HepG2 (cell line): ENCODE data around the gene ABCC9.

Experiments
- BHLHE40 ChIP-seq: IDR thresholded peaks from 2 replicates; pipeline ENCODE4 v1.6.1; 2011; ENCODE audit warnings: low read length, improper control_type of control experiment
- CREM ChIP-seq, 2 experiments: sonication (generic) in 1 of 2; formaldehyde crosslinking in 1 of 2; IDR thresholded peaks; 2 replicates each; pipeline versions ENCODE4 v1.4.0 to v1.6.1; 2016 to 2020; ENCODE audit warnings: antibody characterized with exemption in 1 of 2, mild to moderate bottlenecking in 1 of 2, missing genetic modification reagents in 1 of 2
- CTCF ChIP-seq: sonication (generic); formaldehyde crosslinking; IDR thresholded peaks from 2 replicates; pipeline ENCODE4 v1.5.0; 2020; ENCODE audit warnings: mild to moderate bottlenecking, missing genetic modification reagents, moderate library complexity
- HDAC2 ChIP-seq: sonication (generic); formaldehyde crosslinking; IDR thresholded peaks from 2 replicates; pipeline ENCODE4 v1.4.0; 2020; ENCODE audit warnings: missing genetic modification reagents
- PAWR ChIP-seq: sonication (generic); formaldehyde crosslinking; IDR thresholded peaks from 2 replicates; pipeline ENCODE4 v1.4.0; 2020; ENCODE audit warnings: missing genetic modification reagents, mild to moderate bottlenecking, borderline replicate concordance
- POLR2AphosphoS5 ChIP-seq: IDR thresholded peaks from 2 replicates; pipeline ENCODE4 v1.6.1; 2012; ENCODE audit warnings: low read depth, low read length

DNA sequence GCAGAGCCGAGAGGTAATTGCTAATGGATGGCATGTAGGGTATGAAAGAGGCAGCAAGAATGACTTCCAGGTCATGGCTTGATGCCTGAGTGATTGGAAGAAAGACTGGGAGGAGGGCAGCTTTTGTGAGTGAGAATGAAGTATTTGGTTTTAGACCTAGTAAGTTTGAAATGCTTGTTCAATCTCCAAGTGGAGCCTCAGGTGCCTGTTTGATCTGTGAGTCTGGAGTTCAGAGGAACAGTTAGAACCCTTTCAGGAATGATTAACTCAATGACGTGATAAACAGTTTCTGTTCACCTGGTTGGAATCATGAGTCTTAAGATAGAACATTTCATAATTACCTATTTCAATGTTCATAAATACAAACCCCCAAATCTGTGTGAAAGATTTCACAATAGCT lies 177.2 kb downstream of the ABCC9 start:
- TF ChIP-seq BHLHE40 (no peak), CTCF (CRISPR knock-in tag) (no peak), POLR2AphosphoS5 (no peak), CREM (IDR thresholded peaks at IDR 0.05) (no peak), CREM (CRISPR knock-in tag; IDR thresholded peaks at IDR 0.05) (no peak), PAWR (CRISPR knock-in tag) (no peak), HDAC2 (CRISPR knock-in tag) (no peak)
